SK-N-SH treated with all-trans-retinoic acid at 6 μM for 48 hours (cell line): ENCODE data around the gene TCP11L2.

Experiments used
- ATAC-seq: fragments of 200-7000 bp; cut with Tn5 transposase; 3 replicates; pipeline ENCODE4 v1.9.1; 2020; ENCODE audit warnings: mild to moderate bottlenecking, moderate library complexity
- ARNTL ChIP-seq: fragments of 450-650 bp; formaldehyde crosslinking; IDR thresholded peaks from 2 replicates; pipeline ENCODE4 v1.5.0; 2020; ENCODE audit warnings: low read depth, mild to moderate bottlenecking, moderate library complexity, borderline replicate concordance
- BACH2 ChIP-seq: fragments of 250-450 bp; sonication (Bioruptor Pico); IDR thresholded peaks from 2 replicates; pipeline ENCODE4 v1.9.0; 2021; ENCODE audit warnings: mild to moderate bottlenecking, borderline replicate concordance
- CREB5 ChIP-seq: fragments of 250-450 bp; sonication (Bioruptor Pico); IDR thresholded peaks from 2 replicates; pipeline ENCODE4 v1.5.1; 2020; ENCODE audit warnings: low read depth, mild to moderate bottlenecking, moderate library complexity
- CSDC2 ChIP-seq: fragments of 250-450 bp; sonication (Bioruptor Pico); IDR thresholded peaks from 2 replicates; pipeline ENCODE4 v1.5.0; 2020; ENCODE audit warnings: mild to moderate bottlenecking, moderate library complexity
- ESRRG ChIP-seq: fragments of 250-450 bp; sonication (Bioruptor Pico); IDR thresholded peaks from 2 replicates; pipeline ENCODE4 v1.6.1; 2021; ENCODE audit warnings: mild to moderate bottlenecking
- OSR1 ChIP-seq: fragments of 250-450 bp; sonication (Bioruptor Pico); IDR thresholded peaks from 2 replicates; pipeline ENCODE4 v1.8.0; 2022; ENCODE audit warnings: moderate library complexity, mild to moderate bottlenecking, inconsistent platforms
- PATZ1 ChIP-seq: fragments of 250-450 bp; sonication (Bioruptor Pico); IDR thresholded peaks from 2 replicates; pipeline ENCODE4 v1.8.0; 2020; ENCODE audit warnings: mild to moderate bottlenecking, moderate library complexity, borderline replicate concordance
- PPARA ChIP-seq: fragments of 250-450 bp; sonication (Bioruptor Pico); IDR thresholded peaks from 2 replicates; pipeline ENCODE4 v1.5.0; 2020; ENCODE audit warnings: mild to moderate bottlenecking, borderline replicate concordance
- RARB ChIP-seq: fragments of 250-450 bp; sonication (Bioruptor Pico); IDR thresholded peaks from 2 replicates; pipeline ENCODE4 v1.8.0; 2021; ENCODE audit warnings: mild to moderate bottlenecking, moderate library complexity
- SNAI2 ChIP-seq: fragments of 250-450 bp; sonication (Bioruptor Pico); IDR thresholded peaks from 2 replicates; pipeline ENCODE4 v1.5.0; 2020; ENCODE audit warnings: mild to moderate bottlenecking, moderate library complexity
- TCF4 ChIP-seq: fragments of 250-450 bp; sonication (Bioruptor Pico); IDR thresholded peaks from 2 replicates; pipeline ENCODE4 v1.8.0; 2021; ENCODE audit warnings: mild to moderate bottlenecking, moderate library complexity, borderline replicate concordance
- TOX ChIP-seq: fragments of 250-450 bp; sonication (Bioruptor Pico); IDR thresholded peaks from 2 replicates; pipeline ENCODE4 v1.8.0; 2021; ENCODE audit warnings: mild to moderate bottlenecking, moderate library complexity, borderline replicate concordance
- ZC3H10 ChIP-seq: fragments of 250-450 bp; sonication (Bioruptor Pico); IDR thresholded peaks from 2 replicates; pipeline ENCODE4 v1.5.1; 2021; ENCODE audit warnings: mild to moderate bottlenecking, moderate library complexity
- ZFP30 ChIP-seq: fragments of 450-650 bp; formaldehyde crosslinking; IDR thresholded peaks from 2 replicates; pipeline ENCODE4 v1.5.0; 2022; ENCODE audit warnings: mild to moderate bottlenecking, moderate library complexity
- ZNF70 ChIP-seq: fragments of 450-650 bp; formaldehyde crosslinking; IDR thresholded peaks from 2 replicates; pipeline ENCODE4 v1.5.0; 2020; ENCODE audit warnings: mild to moderate bottlenecking, moderate library complexity
- ZNF8 ChIP-seq: fragments of 450-650 bp; formaldehyde crosslinking; IDR thresholded peaks from 2 replicates; pipeline ENCODE4 v1.5.0; 2020; ENCODE audit warnings: mild to moderate bottlenecking, moderate library complexity
- TF ChIP-seq, protein P1 (sequence below): fragments of 250-450 bp; sonication (Bioruptor Pico); IDR thresholded peaks from 2 replicates; pipeline ENCODE4 v1.8.0; 2021; ENCODE audit warnings: low read depth, mild to moderate bottlenecking, moderate library complexity, borderline replicate concordance
- TF ChIP-seq, protein P2 (sequence below): fragments of 250-450 bp; sonication (Bioruptor Pico); IDR thresholded peaks from 2 replicates; pipeline ENCODE4 v1.5.0; 2020; ENCODE audit warnings: mild to moderate bottlenecking, moderate library complexity

TCP11L2 gene

DNA sequence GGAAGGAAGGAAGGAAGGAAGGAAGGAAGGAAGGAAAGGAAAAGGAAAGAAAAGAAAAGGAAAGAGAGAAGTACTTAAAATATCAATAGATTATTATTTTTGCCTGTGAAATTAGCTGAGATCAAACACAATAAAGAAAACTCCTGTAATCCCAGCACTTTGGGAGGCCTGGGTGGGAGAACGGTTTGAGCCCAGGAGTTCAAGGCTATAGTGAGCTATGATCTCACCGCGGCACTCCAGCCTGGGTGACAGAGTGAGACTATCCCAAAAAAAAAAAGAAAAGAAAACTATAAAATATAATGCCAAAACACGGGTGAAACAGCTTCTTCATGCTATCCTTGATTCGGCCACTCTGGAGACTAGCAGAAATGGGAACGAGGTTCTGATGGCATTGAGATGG lies 28.5 kb upstream of the TCP11L2 start:
- TF ChIP-seq PATZ1 (CRISPR knock-in tag) = no peak
- TF ChIP-seq, all 23 proteins: peak for 0
- no peak for ATAC-seq

GRCh38 chr12:106274575-106275121 lies 27.9 kb upstream of the TCP11L2 start:
- no peak for ATAC-seq
- TF ChIP-seq ZFP30 (CRISPR knock-in tag) (no peak), BACH2 (CRISPR knock-in tag) (no peak), ZNF8 (CRISPR knock-in tag) (no peak), TCF4 (CRISPR knock-in tag) (no peak), RARB (no peak), ARNTL (no peak)
- TF ChIP-seq, protein P1, sequence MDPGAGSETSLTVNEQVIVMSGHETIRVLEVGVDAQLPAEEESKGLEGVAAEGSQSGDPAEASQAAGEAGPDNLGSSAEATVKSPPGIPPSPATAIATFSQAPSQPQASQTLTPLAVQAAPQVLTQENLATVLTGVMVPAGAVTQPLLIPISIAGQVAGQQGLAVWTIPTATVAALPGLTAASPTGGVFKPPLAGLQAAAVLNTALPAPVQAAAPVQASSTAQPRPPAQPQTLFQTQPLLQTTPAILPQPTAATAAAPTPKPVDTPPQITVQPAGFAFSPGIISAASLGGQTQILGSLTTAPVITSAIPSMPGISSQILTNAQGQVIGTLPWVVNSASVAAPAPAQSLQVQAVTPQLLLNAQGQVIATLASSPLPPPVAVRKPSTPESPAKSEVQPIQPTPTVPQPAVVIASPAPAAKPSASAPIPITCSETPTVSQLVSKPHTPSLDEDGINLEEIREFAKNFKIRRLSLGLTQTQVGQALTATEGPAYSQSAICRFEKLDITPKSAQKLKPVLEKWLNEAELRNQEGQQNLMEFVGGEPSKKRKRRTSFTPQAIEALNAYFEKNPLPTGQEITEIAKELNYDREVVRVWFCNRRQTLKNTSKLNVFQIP (CRISPR knock-in tag) = no peak

- no peak for ATAC-seq
- no peak for TF ChIP-seq ESRRG (CRISPR knock-in tag)
- TF ChIP-seq, protein P2, sequence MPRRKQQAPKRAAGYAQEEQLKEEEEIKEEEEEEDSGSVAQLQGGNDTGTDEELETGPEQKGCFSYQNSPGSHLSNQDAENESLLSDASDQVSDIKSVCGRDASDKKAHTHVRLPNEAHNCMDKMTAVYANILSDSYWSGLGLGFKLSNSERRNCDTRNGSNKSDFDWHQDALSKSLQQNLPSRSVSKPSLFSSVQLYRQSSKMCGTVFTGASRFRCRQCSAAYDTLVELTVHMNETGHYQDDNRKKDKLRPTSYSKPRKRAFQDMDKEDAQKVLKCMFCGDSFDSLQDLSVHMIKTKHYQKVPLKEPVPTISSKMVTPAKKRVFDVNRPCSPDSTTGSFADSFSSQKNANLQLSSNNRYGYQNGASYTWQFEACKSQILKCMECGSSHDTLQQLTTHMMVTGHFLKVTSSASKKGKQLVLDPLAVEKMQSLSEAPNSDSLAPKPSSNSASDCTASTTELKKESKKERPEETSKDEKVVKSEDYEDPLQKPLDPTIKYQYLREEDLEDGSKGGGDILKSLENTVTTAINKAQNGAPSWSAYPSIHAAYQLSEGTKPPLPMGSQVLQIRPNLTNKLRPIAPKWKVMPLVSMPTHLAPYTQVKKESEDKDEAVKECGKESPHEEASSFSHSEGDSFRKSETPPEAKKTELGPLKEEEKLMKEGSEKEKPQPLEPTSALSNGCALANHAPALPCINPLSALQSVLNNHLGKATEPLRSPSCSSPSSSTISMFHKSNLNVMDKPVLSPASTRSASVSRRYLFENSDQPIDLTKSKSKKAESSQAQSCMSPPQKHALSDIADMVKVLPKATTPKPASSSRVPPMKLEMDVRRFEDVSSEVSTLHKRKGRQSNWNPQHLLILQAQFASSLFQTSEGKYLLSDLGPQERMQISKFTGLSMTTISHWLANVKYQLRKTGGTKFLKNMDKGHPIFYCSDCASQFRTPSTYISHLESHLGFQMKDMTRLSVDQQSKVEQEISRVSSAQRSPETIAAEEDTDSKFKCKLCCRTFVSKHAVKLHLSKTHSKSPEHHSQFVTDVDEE (CRISPR knock-in tag) = no peak
- TF ChIP-seq ZFP30 (CRISPR knock-in tag) = no peak
- no peak for TF ChIP-seq ZNF70 (CRISPR knock-in tag)
- no peak for TF ChIP-seq CSDC2 (CRISPR knock-in tag)
- TF ChIP-seq TCF4 (CRISPR knock-in tag) = no peak
- no peak for TF ChIP-seq CREB5
- no peak for TF ChIP-seq ARNTL
- no peak for TF ChIP-seq PATZ1 (CRISPR knock-in tag)
- no peak for TF ChIP-seq RARB
- no peak for TF ChIP-seq SNAI2
- TF ChIP-seq TOX (CRISPR knock-in tag) = no peak
- TF ChIP-seq OSR1 = no peak
Measured at GRCh38 chr12:106275458-106275857, 27.1 kb upstream of the TCP11L2 start.

DNA sequence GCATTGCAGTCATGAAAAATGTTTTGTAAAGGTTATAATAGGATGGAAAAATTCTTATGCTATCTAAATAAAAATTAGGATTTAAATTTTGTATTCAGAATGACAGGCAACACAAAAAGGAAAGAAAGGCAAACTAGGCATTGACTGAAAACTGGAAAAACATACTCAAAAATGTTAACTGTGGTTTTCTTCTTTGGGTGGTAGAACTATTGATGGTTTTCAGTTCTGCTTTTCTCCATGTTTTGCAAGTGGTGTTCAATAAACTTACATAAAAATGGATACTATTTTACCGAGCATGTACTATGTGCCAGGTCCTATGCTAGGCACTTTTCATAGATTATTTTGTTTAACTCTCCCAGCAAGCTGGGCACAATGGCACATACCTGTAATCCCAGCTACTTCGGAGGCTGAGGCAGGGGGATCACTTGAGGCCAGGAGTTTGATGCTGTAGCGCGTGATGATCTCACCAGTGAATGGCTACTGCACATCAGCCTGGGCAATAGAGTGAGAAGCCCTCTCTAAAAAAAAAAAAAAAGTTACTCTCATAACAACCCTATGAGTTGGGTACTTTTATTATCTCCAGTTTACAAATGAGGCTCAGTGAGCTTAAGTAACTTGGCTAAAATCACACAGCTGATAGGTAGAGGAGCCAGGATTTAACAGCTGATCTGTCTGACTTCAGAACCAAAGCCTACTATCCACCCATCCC lies 26.3 kb upstream of the TCP11L2 start:
- TF ChIP-seq TOX (CRISPR knock-in tag) (no peak), ZNF70 (CRISPR knock-in tag) (no peak), RARB (no peak), CREB5 (no peak), ZC3H10 (no peak), ESRRG (CRISPR knock-in tag) (no peak), PPARA (CRISPR knock-in tag) (no peak), ZNF8 (CRISPR knock-in tag) (no peak)
- no peak for ATAC-seq
